PC-3 (cell line): ENCODE results near the gene PTPRA.

Experiments used
- EZH2 ChIP-seq: fragments of 300-600 bp; sonication (generic); IDR thresholded peaks from one replicate; pipeline ENCODE4 v1.6.1; 2017; ENCODE audit warnings: antibody characterized with exemption, mild to moderate bottlenecking, low read length; ENCODE audit not compliant: unreplicated experiment
- EZH2phosphoT487 ChIP-seq: fragments of 300-600 bp; sonication (generic); IDR thresholded peaks from 2 replicates; pipeline ENCODE4 v1.6.1; 2018; ENCODE audit warnings: mild to moderate bottlenecking, antibody characterized with exemption, low read length, borderline replicate concordance
- TF ChIP-seq, protein P1 (sequence below): fragments of 300-600 bp; sonication (generic); conservative IDR thresholded peaks from 2 replicates; pipeline ENCODE4 v1.5.1; 2017; ENCODE audit warnings: antibody characterized with exemption, low read depth, mild to moderate bottlenecking, low read length

DNA sequence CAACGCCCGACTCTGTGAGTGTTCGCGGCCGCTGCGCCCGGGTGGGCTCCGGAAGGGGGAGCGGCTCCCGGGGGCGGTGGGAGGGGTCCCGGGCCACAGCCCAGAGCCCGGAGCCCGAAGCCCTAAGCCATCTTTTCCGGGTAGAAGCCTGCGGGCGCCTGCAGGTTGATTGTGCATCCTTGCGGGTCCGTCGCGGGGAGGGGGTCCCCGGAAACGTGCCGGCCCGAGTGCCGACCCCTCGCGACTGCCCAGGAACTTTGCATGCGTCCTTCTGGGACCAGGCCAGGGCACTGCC lies 413 bp downstream of the PTPRA start:
- TF ChIP-seq, protein P1, sequence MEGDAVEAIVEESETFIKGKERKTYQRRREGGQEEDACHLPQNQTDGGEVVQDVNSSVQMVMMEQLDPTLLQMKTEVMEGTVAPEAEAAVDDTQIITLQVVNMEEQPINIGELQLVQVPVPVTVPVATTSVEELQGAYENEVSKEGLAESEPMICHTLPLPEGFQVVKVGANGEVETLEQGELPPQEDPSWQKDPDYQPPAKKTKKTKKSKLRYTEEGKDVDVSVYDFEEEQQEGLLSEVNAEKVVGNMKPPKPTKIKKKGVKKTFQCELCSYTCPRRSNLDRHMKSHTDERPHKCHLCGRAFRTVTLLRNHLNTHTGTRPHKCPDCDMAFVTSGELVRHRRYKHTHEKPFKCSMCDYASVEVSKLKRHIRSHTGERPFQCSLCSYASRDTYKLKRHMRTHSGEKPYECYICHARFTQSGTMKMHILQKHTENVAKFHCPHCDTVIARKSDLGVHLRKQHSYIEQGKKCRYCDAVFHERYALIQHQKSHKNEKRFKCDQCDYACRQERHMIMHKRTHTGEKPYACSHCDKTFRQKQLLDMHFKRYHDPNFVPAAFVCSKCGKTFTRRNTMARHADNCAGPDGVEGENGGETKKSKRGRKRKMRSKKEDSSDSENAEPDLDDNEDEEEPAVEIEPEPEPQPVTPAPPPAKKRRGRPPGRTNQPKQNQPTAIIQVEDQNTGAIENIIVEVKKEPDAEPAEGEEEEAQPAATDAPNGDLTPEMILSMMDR: no peak
- TF ChIP-seq EZH2 (no peak), EZH2phosphoT487 (no peak)
